Measurements from ENCODE around the gene PPP2R5B. TPM values are rescaled to one million over a fixed set of nuclear protein-coding genes. Genes with fewer than 3 reads are reported as not detected.

PPP2R5B gene
- 10 to 100 TPM; 10.4 to 18.2 (median 13.5) TPM for polyA plus RNA-seq (ENCODE audit: insufficient read depth in 1 of 5, insufficient read length in 5 of 5, low replicate concordance in 1 of 5)
- long read RNA-seq, donor 1, partial matches to known transcripts: 0 of 1 reads
- long read RNA-seq, donor 1, other reads (novel, unspliced or antisense): 0 of 1 reads
- long read RNA-seq, donor 2: 0 reads
- long read RNA-seq, donor 3: 0 reads
- long read RNA-seq, donor 4, partial matches to known transcripts: 0 of 1 reads
- long read RNA-seq, donor 4, other reads (novel, unspliced or antisense): 0 of 1 reads
- long read RNA-seq, donor 5, partial matches to known transcripts: 0 of 1 reads
- long read RNA-seq, donor 5, other reads (novel, unspliced or antisense): 0 of 1 reads
- long read RNA-seq, donor 6, partial matches to known transcripts: 0 of 2 reads
- long read RNA-seq, donor 6, other reads (novel, unspliced or antisense): 0 of 2 reads
- long read RNA-seq, donor 7, partial matches to known transcripts: 0 of 2 reads
- long read RNA-seq, donor 7, other reads (novel, unspliced or antisense): 0 of 2 reads
- long read RNA-seq, donor 8: 0 reads

DNA sequence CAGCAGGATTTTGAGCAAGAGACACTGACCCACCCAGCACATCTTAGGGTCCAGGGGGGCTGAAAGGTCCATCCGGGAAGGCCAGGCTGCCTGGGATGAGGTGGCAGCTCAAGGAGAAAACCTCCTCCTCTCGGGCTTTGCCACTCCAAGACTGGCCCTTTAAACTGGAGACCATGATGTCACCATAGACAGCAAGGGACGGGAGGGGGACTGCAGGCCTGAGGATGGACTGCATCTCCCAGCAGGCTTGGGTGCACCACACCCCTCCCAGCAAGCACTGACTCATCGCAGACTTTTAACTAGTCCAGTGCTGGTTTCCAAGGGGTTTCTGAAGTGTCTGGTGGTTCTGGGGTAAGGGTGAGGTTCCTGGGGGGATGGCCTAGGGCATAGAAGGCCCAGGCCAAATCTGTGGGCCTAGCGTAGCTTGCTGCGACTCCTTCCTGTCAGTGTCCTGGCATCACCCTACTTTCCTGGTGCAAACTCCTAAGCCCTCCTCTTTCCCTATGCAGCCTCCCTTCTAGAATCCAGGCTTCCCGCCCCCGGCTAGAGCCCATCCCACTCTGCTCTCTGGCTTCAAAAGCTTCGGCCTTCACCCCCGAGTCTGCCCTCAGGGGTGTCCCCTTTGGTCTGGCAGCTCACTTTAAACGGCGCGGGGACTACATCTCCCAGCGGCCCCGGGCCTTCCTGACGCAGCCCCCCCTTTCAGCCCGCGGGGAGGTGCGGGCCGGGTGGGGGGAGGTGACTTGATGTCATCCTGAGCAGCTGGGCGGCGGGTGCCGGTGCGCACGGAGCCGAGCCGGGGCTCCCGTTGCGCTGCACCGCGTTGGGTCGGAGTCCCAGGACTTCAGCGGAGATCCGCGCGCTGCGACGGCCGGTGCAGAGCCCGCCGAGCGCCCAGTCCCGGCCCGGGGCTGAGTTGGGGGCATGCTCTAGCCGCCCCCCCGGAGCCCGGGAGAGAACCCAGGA lies at the start of gene PPP2R5B:
PPP2R5B (plus strand) TSS at position 746 of the 966 bp plus-strand sequence. CDS start 1,046 bp downstream, outside the sequence.
- peak; percentile 86 to 87 for DNase-seq

DNA sequence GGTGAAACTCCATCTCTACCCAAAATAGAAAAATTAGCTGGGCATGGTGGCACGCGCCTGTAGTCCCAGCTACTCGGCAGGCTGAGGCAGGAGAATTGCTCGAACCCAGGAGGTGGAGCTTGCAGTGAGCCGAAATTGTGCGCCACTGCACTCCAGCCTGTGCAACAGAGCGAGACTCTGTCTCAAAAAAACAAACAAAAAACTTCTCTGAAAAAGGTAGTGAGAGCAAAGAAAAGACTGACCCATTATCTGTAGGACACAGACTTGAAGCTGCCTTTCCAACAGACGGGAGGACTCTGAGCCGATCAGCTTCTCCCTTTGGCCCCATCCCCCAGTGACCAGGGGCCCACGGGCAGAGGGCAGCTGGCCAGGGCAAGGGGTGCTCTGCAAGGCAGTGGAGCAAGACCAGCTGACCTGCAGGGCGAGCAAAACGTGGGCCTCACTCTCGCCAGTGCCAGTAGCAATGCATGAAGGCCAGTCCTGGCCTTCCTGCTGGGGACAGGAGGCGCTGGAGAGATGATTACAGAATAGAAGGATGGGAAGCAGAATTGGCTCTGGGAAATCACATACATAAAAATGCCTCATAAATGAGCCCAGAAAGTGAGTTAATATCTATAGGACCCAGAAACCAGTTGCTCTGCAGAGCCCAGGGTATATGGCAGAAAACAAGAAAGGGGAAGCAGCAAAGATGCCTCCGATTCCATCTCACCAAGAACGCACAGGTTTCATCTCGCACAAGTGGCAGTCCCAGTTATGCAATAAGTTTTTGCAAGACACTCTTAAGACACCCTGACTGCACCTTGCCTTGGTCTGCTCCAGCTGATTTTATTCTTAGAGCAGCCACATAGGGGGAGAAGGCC lies 48.9 kb upstream of the PPP2R5B start:
- DNase-seq: no peak

DNA sequence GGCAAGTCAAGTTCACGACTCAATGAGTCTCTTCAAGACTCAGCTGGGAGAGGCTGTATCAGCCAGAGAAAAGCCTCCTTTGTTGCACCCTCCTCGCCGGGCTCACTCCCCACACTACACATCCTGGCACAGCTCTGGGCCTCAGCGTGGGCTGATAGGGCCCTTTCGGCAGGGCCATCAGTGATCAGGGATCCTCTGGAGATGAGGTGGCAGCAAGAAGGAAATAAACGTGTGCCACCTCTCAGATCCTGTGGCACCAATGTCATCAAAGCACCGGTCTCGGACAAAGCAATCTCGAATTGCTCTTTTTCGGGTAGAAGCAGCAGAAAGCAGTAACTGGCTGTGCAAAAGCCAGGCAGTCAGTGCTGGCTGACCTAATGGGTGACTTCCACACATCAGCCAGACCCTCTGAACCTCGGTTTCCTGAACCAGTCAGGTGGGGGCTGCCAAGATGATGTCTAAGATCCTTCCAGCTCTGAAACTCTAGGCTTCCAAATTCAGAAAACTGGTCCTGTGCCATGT lies 48.2 kb upstream of the PPP2R5B start:
- DNase-seq: no peak

GRCh38 chr11:64876835-64877341 lies 47.6 kb upstream of the PPP2R5B start:
- no peak for DNase-seq

DNA sequence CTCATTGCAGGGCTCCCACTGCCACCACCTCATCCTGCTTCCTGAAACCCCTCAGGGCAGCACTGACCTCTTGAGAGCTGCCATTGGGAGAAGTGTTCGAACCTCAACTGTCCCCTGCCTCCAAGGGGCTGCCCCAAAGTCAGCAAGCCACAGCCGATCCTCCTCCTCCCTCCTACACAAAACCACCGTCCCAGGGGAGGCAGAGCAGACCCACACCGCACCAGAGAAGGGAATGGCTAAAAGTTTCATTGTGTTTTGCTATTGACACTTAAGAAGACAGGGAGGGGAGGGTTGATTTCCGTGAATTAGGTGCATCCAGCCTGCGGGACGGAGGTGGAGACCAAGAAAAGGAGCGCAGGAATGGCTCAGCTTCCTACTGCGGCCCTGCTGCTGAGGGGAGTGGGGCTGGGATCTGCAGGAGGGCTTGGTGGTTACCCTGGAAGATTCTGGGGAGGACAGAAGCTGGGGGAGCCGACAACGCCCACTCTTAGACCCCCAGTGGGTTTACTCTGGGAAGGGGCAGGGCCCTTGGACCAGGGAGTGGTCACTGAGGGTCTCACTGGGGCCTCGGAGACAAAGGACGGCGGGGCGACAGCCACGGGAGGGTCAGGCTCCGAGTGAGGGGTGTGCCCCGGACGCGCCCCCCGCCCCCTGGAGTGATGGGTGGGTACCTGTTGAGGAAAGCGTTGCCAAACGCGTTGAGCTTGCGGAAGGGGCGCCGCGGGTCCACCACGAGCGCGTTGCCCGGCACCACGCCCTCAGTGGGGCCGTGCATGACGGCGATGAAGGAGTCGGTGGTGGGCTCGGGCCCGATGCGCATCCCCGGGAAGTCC lies 46.9 kb upstream of the PPP2R5B start:
- no peak for DNase-seq

DNA sequence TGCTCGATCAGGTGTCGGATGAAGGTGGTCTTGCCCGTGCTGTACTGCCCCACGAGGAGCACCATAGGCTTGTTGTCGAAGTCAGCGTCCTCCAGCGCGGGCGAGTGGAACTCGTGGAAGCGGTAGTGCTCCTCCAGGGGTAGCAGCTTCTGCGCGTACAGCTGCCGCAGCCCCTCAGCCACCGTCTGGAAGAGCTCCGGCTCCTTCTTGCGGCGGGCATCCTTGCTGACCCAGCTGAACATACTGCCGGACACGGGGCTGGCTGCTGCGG lies 46.3 kb upstream of the PPP2R5B start:
- no peak for DNase-seq

- DNase-seq: peak; percentile 98
Observed at GRCh38 chr11:64878494-64879243, 45.8 kb upstream of the PPP2R5B start, which contains the start of gene EHD1. Gene EHD1 (minus strand): TSS chr11:64878621. CDS start chr11:64878464, 157 bp downstream.

- no peak for DNase-seq
Observed at GRCh38 chr11:64879244-64879900, 45.1 kb upstream of the PPP2R5B start.

DNA sequence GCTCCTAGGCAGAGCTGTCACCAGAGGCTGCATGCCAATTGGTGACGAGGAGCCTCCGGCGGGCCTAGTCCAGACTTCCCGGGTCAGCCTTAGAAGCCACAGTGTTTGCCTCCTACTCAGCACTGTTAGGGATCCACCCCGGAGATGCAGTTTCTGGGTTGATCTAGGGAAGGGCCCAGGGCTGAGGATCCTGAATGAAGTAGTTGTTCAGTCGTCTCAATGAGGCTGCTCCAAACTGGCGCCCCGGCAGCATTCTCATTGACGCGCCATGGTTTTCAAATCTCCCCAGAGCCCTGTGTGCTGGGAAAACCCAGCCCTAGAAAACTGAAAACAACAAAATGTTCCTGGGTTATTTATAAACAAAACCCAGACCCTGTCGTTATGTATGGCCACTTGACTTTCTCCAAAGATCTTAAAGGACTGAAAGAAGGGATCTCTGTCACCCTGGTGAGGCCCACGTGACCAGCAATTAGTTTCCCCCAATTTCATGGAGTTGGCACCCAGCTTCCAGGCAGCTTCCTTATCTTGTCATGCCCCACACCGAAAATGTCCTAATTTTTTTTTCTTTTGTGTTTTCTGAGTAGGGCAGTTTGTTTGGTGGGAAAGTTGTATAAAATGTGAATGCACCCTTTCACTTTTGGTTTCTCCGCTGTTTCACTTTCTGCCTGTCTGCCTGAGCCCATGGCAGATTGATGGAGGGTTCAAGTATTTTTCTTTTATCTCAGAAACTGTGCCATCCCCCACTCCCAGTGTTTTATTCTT lies 44.1 kb upstream of the PPP2R5B start:
- no peak for DNase-seq

GRCh38 chr11:64881476-64881875 lies 43.0 kb upstream of the PPP2R5B start:
- no peak for DNase-seq

DNA sequence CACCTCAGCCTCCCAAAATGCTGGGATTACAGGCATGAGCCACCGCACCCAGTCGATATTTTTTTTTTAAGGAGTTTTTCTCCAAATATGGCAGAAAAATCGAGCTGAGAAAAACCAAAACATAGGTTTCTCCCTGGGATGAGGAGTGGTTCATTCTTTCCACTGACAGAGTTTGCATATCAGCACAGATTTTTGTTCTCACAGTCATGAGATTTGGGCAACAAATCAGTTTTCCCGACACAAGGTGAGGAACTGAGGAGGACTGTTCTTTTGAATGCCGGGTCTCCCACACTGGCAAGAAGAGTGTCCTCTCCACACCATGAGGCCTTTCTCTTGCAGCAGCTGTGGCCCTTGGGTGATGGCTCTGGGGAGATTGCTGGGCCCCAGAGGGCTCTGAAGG lies 42.2 kb upstream of the PPP2R5B start:
- no peak for DNase-seq

DNA sequence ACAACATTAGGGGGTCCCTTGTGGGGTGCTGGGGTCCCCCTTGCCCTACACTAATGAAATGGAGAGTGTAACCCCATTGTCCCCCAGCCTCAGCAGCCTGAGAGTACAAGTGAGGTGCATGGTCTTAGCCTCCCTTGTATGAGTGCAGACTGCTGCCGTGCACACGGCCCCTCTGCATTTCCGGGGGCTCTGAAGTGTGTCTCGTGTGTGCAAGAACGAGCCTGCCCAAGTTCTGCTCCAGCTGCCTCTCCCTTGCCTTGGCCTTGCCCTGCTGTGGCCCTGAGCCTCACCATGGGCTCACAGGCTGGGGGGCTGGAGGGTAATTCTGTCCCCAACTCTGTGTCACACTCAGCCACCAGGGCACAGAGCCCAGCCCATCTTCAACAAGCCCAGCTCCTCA lies 40.9 kb upstream of the PPP2R5B start:
- no peak for DNase-seq

DNA sequence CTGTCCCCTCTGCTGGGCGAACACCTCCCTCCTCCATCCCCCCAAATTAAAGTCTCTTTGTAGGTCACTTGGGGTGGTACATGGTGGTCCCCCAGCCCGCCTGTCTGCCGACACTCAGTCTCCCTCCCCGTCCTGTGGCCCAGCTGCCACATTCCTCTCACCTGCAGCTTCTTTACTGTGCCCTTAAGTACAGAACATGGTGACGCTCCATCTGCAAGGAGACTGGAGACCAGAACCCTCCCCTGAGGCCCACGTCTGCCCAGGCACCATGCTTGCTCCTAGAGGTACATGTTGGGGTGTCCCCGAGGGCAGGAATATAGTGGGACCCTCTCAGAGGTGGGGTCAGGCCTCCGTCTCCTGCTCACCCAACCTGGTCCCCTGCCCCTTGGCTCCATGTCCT lies 40.5 kb upstream of the PPP2R5B start:
- no peak for DNase-seq

- no peak for DNase-seq
Observed at GRCh38 chr11:64885367-64886286, 38.9 kb upstream of the PPP2R5B start.

DNA sequence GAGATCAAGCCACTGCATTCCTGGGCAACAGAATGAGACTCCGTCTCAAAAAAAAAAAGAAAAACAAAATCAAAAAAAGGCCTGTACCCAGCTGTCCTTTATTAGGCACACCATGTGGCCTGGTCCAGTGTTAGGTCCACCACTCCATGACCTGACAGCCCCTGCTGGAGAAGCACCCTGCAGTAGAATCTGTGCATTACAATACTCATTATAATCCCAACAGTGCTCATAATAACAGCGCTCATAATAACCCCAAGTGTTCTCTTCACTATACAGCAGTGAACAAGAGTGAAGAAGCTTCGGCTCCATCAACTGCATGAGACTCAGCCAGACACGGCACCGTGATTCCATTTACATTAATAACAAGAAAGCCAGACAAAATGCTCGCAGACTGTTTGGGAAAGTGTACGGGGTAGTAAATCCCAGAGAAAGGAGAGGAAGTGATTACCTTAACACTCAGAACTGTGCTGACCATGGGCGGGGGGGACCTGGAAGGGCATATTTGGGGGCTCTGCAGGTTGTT lies 37.2 kb upstream of the PPP2R5B start:
- DNase-seq: no peak

DNA sequence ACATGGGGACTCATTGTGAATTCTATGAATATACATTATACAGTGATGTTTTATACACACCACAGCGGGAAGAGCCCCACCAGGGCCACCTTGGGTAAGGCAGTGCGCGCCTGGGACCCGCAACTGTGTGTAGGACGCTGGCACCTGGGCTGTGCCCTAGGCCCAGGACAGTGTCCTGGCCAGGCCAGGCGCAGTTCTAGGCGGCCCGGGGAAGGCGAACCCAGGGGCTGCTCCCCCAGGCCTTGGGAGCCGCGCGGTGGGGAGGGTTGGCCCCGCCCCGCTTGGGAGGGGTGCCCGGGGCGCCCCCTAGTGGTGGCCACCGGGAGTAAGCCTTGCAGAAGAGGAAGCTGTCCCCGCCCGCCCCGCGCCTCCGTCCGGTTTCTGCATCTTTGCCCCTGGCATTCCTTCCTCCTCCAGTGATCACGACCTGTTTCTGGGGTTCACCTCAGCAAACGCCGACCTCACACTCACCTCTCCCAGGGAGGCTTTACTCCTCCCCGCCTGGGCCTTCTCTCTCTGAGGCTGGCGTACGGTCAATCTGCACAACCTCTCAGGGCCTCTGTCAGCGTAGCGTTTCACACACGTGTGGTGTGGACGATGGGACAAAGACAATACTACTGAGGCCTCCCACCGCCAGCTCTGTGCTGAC lies 36.6 kb upstream of the PPP2R5B start:
- peak in 1 of 2 donors; percentile 63 for DNase-seq
